Renal cortex interstitium (tissue), 11 donors: ENCODE measurements around the gene HTT. TPM values are rescaled to one million over a fixed set of nuclear protein-coding genes. Genes with fewer than 3 reads are reported as not detected.
"Not testable (repeated sequence)": the region's sequence is repeated elsewhere in the genome, so short reads cannot be mapped to it uniquely, and the experiment has no call there.

ENCODE experiments used
- DNase-seq, 11 donors: peaks; one replicate each; pipeline ENCODE4 v3.0.0-alpha.2; 2013; ENCODE audit warnings: low read depth in 9 of 11, low spot score in 4 of 11; ENCODE audit errors: extremely low read depth in 1 of 11
- polyA plus RNA-seq, 3 donors: library from polyadenylated mRNA; unstranded; fragments of 120-200 nt; gene quantifications; one replicate each; pipeline ENCODE4 v1.2.1, GENCODE V29; 2013; ENCODE audit not compliant: insufficient read length in 3 of 3

The HTT gene
- polyA plus RNA-seq, 3 donors = 30.8 to 38.1 (median 37.9) TPM

GRCh38 chr4:3136454-3136853 lies 62.0 kb downstream of the HTT start:
- no peak for DNase-seq

- DNase-seq = no peak
Observed at GRCh38 chr4:3137908-3138307, 63.4 kb downstream of the HTT start.

DNA sequence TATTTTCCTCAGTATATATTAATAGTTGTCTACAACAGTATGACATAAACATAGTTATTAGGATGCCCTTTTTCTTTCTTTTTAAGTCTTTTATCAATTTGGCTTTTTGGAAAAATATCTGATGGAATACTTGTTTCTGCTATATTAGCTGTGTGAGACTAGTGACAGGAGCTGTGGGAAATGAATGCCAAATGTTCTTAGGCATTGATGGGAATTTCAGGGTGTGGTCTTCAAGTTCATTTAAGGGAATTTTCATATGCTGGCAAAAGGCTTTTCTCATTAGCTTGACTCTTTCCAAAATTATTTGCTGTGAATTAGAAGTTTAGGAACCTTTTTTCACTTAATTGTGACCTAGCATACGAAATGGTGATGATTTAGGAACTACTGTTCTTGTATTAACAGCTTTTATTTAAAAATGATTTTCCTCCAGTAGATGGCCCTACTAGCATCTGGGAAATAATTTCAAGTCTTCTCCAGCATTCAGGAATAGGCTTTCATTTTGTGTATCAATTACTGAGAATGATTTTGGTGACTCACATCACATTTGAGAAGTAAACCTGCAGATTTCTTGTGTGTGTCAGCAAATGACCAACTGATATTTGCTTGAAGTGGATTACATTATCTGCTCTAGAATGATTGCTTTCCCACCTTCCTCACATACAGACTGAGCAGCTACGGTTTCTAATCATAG lies 70.9 kb downstream of the HTT start:
- DNase-seq = no peak

- DNase-seq = no peak
Observed at GRCh38 chr4:3148926-3149325, 74.4 kb downstream of the HTT start.

DNA sequence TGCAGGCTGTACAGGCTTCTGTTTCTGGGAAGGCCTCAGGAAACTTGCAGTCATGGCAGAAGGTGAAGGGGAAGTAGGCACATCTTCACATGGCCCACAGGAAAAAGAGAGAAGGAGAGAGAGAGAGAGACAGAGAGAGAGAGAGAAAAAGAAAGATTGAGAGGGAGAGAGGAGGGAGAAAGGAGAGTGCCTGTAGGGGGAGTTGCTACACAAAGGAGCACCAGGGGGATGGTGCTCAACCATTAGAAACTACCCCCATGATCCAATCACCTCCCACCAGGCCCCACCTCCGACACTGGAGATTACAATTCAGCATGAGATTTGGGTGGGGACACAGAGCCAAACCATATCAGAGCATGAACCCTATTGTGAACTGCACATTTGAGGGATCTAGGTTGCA lies 76.8 kb downstream of the HTT start:
- DNase-seq = not testable (repeated sequence)

- DNase-seq = no peak
Observed at GRCh38 chr4:3157366-3157765, 82.9 kb downstream of the HTT start.

- no peak for DNase-seq
Observed at GRCh38 chr4:3158841-3159240, 84.4 kb downstream of the HTT start.

DNA sequence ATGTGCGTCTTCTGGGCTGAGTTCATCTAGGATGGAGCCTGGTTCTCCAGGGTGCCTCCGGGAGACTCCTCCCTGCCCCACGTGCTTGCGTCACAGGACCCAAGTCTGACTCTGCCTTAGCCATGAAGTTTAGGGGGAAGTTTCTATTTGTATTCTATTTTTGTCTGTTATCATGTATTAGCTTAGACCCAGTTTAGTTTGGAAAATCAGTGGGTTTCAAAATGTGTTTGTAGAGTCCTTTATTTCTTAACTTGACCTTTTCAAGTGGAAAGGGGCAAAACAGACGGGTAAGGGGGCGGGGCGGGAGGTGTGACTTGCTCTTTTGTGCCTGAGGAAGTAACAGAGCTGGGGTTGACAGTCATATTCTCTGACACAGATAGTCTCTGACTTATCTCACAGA lies 86.0 kb downstream of the HTT start:
- DNase-seq = no peak

DNA sequence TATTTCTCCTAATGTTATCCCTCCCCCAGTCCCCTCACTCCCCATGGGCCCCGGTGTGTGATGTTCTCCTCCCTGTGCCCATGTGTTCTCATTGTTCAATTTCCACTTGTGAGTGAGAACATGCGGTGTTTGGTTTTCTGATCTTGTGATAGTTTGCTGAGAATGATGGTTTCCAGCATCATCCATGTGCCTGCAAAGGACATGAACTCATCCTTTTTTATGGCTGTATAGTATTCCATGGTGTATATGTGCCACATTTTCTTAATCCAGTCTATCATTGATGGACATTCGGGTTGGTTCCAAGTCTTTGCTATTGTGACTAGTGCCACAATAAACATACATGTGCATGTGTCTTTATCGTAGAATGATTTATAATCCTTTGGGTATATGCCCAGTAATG lies 86.6 kb downstream of the HTT start:
- not testable (repeated sequence) for DNase-seq

GRCh38 chr4:3166434-3166833 lies 92.0 kb downstream of the HTT start:
- DNase-seq = not testable (repeated sequence)

GRCh38 chr4:3168029-3168428 lies 93.5 kb downstream of the HTT start:
- DNase-seq = no peak

DNA sequence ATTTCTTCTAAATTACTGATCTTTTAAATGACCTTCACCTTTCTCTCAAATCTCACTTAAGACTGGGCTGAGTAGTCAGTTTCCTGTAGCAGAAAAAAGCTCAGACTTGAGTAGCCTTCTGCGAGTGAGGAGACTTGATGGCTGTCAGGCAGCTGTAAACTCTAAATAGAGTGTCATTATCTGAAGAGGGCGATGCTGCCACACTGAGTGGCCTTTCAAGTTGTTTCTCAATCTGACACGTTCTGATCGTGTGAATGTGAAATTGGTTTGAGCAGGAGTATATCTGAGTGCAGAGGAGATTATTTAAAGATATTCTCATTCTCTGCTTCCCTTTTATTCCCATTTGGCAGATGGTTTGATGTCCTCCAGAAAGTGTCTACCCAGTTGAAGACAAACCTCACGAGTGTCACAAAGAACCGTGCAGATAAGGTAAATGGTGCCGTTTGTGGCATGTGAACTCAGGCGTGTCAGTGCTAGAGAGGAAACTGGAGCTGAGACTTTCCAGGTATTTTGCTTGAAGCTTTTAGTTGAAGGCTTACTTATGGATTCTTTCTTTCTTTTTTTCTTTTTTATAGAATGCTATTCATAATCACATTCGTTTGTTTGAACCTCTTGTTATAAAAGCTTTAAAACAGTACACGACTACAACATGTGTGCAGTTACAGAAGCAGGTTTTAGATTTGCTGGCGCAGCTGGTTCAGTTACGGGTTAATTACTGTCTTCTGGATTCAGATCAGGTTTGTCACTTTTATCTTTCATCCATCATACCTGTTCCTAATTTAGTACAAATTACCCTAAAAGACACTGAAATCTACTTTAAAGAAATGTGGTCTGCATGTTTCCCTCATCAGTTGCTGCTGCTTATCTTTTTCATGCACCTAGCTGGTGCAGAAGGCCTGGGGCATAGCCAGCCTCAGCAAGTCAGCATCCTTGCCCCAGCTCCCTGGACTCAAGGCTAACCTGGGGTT lies 100.2 kb downstream of the HTT start:
- DNase-seq = no peak

DNA sequence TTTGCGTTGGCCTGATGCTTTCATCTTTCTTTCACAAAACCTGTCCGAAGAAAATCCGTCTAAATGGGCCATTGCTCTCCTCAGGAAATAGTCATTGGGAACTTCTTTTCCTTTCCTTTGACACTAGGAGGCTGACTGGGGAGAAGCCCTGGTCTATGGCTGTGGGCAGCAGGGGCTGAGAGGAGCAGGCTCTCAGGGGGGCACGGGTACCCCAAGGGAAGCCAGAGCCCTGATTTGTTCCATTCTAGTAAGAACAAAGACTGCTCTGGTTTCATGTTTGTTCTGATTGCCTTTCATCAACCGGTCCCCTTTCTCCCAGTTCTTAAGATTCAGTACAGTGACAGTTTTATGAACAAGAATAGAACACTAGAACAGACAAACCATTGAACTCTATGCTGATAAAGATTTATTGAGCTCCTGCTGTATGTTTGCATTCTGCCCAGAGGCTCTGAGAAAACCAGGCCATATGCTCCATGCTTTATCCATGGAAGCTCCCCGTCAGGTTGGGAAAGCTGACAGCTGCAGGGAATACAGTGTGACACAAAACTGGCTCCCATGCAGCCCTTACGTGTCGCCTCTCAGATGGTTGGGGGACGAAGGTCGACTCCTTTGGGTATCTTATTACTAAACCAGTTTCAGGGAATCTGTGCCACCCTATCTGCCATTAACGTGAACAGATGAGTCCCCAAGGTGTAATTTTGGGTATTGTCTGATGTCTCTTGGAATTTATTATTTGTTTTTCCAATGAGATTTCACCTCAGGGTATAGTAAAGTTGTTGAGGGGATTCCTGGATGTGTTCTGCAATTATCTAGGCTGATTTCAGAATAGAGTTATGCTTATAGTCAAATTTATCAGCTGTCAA lies 102.1 kb downstream of the HTT start:
- no peak for DNase-seq

DNA sequence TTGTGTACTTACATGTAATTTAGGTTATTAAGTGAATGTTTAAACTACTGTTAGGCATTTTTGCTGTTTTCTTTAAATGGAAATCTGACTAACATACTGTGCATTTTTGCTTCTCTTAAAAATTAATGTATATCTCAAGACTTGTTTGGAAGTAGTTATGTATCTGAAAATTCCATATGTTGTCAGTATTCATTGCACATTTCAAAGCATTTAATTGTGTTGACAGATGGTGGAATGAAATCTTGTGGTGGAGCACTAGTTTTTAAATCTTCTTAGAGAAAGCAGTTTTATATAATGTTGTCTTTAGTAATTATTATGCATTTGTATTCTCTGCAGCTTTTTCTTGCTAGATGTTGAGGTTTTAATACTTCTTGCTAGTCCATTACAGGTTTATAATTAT lies 102.9 kb downstream of the HTT start:
- no peak for DNase-seq

- no peak for DNase-seq
Observed at GRCh38 chr4:3177905-3178304, 103.4 kb downstream of the HTT start.

DNA sequence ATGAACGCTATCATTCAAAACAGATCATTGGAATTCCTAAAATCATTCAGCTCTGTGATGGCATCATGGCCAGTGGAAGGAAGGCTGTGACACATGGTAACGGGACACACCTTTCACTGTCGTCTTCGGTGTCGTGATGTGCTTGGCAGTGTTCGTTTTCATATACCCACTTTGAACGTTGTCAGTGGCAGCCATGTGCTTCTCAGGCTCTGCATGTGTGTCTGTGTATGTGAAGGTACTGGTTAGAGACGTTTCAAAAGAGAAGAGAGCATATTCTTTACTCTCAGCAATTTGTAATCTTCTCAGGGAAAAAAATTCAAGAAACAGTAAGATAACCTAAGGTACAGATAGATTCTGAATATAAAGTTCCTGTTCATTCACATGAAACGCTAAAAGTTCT lies 103.9 kb downstream of the HTT start:
- no peak for DNase-seq

- no peak for DNase-seq
Observed at GRCh38 chr4:3179126-3179706, 104.7 kb downstream of the HTT start.

GRCh38 chr4:3183008-3183407 lies 108.5 kb downstream of the HTT start:
- DNase-seq = no peak

DNA sequence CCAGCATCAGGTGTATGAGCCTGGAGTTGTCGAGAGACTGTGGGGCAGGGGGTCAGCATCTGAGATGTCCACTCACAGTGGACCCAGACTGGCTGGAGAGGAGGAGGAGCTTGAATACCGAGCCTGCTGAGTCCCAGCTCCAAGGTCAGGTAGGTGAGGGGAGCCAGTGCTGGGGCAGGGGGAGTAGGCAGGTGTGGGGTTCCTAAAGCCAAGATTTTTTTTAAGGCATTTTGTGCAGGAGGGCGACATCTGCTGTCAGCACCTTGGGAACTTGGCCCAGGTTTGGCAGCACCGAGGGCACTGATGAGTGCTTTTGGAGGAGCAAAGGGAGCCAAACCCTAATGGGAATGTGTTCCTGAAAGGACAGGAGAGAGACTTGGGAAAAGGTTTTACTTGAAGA lies 110.2 kb downstream of the HTT start:
- no peak for DNase-seq
